Uterus (tissue), 2 donors: ENCODE results near the gene PRKAG2.

Source experiments
- CTCF ChIP-seq, 4 experiments: fragments of 200-600 bp in 2 of 4; fragments of 450-650 bp in 2 of 4; sonication (generic) in 2 of 4; IDR thresholded peaks; one replicate each; pipeline ENCODE4 v1.5.1; 2016 to 2019; ENCODE audit warnings: antibody characterized with exemption in 4 of 4, mild to moderate bottlenecking in 2 of 4, moderate library complexity in 1 of 4
- POLR2A ChIP-seq, 2 donors: fragments of 450-650 bp; IDR thresholded peaks; one replicate each; pipeline ENCODE4 v1.6.1; 2016; ENCODE audit warnings: antibody characterized with exemption in 2 of 2, mild to moderate bottlenecking in 1 of 2, moderate library complexity in 1 of 2

DNA sequence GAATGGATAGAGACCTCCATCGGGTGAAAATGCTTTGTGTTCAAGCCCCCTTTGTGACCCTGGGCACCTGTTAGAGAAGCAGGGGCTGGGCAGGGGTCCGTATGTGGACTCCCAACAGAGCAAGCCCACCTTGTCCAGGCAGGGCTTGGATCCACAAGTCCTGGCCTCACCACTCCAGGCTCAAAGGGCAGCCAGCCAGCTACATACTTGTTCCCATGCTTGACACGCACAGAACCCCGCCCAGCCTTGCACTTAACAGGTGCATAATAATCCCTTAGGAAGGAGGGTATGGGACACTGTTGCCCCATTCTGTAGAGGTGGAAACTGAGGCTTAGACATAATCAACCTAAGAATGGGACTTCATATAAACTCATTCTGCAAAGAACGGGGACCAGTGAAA lies 160.6 kb downstream of the PRKAG2 start:
- no peak for TF ChIP-seq CTCF (IDR thresholded peaks at IDR 0.05)
- TF ChIP-seq POLR2A (IDR thresholded peaks at IDR 0.05), result no peak
